ENCODE measurements around the gene PDE8B.

- TF ChIP-seq, protein P1, sequence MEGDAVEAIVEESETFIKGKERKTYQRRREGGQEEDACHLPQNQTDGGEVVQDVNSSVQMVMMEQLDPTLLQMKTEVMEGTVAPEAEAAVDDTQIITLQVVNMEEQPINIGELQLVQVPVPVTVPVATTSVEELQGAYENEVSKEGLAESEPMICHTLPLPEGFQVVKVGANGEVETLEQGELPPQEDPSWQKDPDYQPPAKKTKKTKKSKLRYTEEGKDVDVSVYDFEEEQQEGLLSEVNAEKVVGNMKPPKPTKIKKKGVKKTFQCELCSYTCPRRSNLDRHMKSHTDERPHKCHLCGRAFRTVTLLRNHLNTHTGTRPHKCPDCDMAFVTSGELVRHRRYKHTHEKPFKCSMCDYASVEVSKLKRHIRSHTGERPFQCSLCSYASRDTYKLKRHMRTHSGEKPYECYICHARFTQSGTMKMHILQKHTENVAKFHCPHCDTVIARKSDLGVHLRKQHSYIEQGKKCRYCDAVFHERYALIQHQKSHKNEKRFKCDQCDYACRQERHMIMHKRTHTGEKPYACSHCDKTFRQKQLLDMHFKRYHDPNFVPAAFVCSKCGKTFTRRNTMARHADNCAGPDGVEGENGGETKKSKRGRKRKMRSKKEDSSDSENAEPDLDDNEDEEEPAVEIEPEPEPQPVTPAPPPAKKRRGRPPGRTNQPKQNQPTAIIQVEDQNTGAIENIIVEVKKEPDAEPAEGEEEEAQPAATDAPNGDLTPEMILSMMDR (IDR thresholded peaks at IDR 0.05; ENCODE audit: borderline replicate concordance, extremely low read depth, low read length, poor library complexity, severe bottlenecking) = no peak
- no peak for TF ChIP-seq EZH2 (IDR thresholded peaks at IDR 0.05; ENCODE audit: borderline replicate concordance, low read depth, low read length, severe bottlenecking)
Measured at GRCh38 chr5:77347435-77348098, 137.1 kb downstream of the PDE8B start.
